ENCODE results near the gene PRKCD. TPM values are rescaled to one million over a fixed set of nuclear protein-coding genes. Genes with fewer than 3 reads are reported as not detected.

Gene PRKCD
- total RNA-seq, 2 donors from 2014 or later: 15.5 to 16.9 TPM

DNA sequence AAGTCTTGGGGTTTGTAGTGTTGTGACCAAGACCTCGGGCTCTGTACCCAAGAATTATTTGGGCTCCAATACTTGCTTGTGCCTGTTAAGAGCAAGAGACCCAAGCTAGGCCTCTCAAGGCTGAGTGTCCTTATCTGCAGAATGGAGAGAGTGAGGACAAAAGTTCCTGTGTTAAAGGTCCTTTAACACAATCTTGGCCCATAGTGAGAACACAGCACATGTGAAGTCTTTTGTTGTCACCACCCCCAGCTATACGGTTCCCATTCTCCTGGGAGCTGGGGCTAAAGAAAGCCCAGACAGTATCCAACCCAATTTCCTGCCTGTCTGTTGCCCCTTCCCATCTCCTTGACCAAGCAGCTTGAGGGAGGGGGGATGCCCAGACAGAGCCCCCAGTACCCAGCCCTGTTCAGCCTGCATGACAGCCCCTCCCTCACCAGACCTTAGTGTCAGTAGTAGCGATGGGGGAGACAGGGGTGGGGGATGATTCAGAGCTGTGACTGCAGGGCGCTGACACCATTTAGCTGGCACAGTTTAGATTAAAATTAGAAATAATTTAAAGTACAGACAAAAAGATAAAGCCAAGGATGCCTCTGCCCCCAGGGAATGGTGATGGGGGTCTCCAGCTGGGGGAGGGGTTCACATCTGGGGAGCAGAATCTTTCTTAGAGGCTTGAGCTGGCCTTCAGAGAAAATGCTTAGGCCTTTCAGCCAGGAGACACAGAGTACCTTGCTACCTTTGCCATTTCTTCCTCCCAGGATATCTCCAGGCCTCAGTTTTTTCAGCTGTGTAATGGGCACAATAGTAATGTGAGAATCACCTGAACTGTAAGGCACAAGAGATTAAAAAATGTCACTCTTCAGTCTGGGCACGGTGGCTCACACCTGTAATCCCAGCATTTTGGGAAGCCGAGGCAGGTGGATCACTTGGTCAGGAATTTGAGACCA, 2.7 kb downstream of the PRKCD start:
- H3K36me3 ChIP-seq (replicated peaks in 1 of 2; ENCODE audit: insufficient read depth in 1 of 2, low read depth in 2 of 2): no peaks in the 10 kb centered on the region
- H3K4me1 ChIP-seq: peaks cover 67% of the 10 kb centered on the region
- TF ChIP-seq, protein P1, sequence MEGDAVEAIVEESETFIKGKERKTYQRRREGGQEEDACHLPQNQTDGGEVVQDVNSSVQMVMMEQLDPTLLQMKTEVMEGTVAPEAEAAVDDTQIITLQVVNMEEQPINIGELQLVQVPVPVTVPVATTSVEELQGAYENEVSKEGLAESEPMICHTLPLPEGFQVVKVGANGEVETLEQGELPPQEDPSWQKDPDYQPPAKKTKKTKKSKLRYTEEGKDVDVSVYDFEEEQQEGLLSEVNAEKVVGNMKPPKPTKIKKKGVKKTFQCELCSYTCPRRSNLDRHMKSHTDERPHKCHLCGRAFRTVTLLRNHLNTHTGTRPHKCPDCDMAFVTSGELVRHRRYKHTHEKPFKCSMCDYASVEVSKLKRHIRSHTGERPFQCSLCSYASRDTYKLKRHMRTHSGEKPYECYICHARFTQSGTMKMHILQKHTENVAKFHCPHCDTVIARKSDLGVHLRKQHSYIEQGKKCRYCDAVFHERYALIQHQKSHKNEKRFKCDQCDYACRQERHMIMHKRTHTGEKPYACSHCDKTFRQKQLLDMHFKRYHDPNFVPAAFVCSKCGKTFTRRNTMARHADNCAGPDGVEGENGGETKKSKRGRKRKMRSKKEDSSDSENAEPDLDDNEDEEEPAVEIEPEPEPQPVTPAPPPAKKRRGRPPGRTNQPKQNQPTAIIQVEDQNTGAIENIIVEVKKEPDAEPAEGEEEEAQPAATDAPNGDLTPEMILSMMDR (IDR thresholded peaks at IDR 0.05): no peak
- TF ChIP-seq POLR2A (IDR thresholded peaks at IDR 0.05): no peak
- intact Hi-C loops (cut with DNase I): no loop called here
- ATAC-seq (no peak), DNase-seq (no peak)
- H3K9me3 ChIP-seq: no peaks in the 10 kb centered on the region
- no peaks in the 10 kb centered on the region for H3K27me3 ChIP-seq
- H3K27ac ChIP-seq: peak overlapping the region; percentile 37 to 97 (median 95)
- 56 to 61% methylated on average over 6 of the region's 6 CpGs for WGBS, 2 donors
- H3K4me3 ChIP-seq: no peak overlapping the region

DNA sequence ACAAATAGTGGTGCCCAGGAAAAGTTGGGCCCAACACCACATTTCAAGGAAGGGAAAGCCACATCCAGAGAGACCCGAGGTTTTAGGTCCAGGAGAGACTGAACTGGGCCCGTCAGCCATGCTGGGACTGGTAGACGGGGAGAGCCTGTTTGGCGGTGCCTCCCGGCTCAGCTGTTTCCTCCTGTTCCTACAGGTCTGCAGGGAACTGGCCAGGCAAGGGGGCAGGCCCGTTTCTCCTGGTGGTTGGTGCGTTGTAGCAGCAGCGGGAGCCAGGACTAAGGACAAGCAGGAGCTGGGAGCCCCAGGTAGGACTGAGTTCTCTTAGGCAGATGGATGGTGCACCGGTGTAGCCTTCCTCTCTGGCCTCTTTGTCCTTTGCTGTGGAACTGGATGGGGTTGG, 3.9 kb downstream of the PRKCD start:
- Histone ChIP-seq H3K4me3 (no peak overlapping the region), H3K27ac (peak overlapping the region in 1 of 4 donors; percentile 31), H3K27me3 (no peaks in the 10 kb centered on the region), H3K4me1 (peaks cover 55% of the 10 kb centered on the region), H3K36me3 (replicated peaks in 1 of 2; ENCODE audit: insufficient read depth in 1 of 2, low read depth in 2 of 2) (no peaks in the 10 kb centered on the region), H3K9me3 (no peaks in the 10 kb centered on the region)
- TF ChIP-seq POLR2A (IDR thresholded peaks at IDR 0.05): no peak
- TF ChIP-seq, protein P1 (IDR thresholded peaks at IDR 0.05): no peak
- WGBS, 2 donors: 60 to 62% methylated on average over 1 to 9 of the region's 9 CpGs
- intact Hi-C loops (cut with DNase I): no loop called here
- DNase-seq (no peak), ATAC-seq (no peak)

DNA sequence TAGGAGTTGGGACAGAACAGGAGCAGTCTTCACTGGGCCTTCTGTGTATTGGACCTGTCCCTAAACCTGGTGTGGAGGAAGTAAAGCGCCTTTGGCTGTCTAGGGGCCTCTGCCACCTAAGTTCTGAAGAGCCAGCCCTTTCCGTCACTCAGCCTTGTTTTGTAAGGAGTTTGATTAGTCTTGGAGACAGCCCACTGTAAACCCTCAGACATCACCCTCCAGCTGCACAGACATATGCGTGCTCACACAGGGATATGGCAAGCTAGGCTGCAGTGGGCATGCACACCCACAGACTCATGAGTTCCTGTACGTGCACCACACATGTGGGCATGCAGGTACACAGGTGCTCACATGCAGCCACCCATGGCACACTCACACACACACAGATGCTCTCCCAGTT, 5.2 kb downstream of the PRKCD start:
- ATAC-seq: no peak
- H3K36me3 ChIP-seq (replicated peaks in 1 of 2; ENCODE audit: insufficient read depth in 1 of 2, low read depth in 2 of 2): no peaks in the 10 kb centered on the region
- peak overlapping the region in 1 of 4 donors; percentile 47 for H3K27ac ChIP-seq
- no peak for TF ChIP-seq POLR2A (IDR thresholded peaks at IDR 0.05)
- TF ChIP-seq, protein P1 (IDR thresholded peaks at IDR 0.05): no peak
- intact Hi-C loops (cut with DNase I): no loop called here
- no peaks in the 10 kb centered on the region for H3K27me3 ChIP-seq
- DNase-seq: no peak
- H3K4me1 ChIP-seq: peaks cover 60% of the 10 kb centered on the region
- H3K4me3 ChIP-seq: no peak overlapping the region
- H3K9me3 ChIP-seq: no peaks in the 10 kb centered on the region
- WGBS, 2 donors: 74 to 90% methylated on average over 4 of the region's 4 CpGs

DNA sequence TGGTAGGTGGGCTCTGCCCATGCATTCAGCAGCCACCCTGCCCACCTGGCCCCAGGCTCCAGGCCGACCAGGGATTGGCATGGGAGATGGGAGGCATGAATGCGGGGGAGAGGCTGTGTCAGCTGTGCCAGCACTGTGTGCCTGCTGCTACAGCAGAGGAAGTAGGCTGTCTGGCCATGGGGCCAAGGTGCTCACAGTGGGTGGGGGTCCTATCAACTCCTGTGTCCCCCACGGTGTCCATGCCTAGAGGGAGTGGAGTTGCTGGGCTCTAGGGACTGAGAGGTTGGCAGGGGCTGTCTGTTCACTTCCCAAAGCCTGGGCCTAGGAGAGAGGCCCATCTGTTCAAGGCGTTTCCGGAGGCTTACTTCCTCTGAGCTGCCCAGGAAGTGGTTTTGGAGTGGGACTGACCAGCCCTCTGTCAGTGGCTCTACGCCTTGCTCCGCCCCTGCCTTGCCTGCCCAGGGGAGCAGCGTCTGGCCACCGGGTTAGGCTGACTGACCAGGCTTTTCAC, 5.8 kb downstream of the PRKCD start:
- ATAC-seq (no peak), DNase-seq (peak in 1 of 4 donors; percentile 62)
- intact Hi-C loops (cut with DNase I): no loop called here
- Histone ChIP-seq H3K9me3 (no peaks in the 10 kb centered on the region), H3K4me3 (no peak overlapping the region), H3K4me1 (peaks cover 66% of the 10 kb centered on the region), H3K27ac (peak overlapping the region in 3 of 4 donors; percentile 5 to 47 (median 27)), H3K27me3 (no peaks in the 10 kb centered on the region), H3K36me3 (replicated peaks in 1 of 2; ENCODE audit: insufficient read depth in 1 of 2, low read depth in 2 of 2) (no peaks in the 10 kb centered on the region)
- TF ChIP-seq POLR2A (IDR thresholded peaks at IDR 0.05): no peak
- TF ChIP-seq, protein P1 (IDR thresholded peaks at IDR 0.05): no peak
- 48 to 80% methylated on average over 2 to 8 of the region's 9 CpGs for WGBS, 2 donors

Data from body of pancreas (tissue), 4 donors.